Activated naive CD8-positive, alpha-beta T cell treated with anti-CD3 and anti-CD28 coated beads for 36 hours (primary cell): ENCODE measurements around the gene LACTBL1. TPM values are rescaled to one million over a fixed set of nuclear protein-coding genes. Genes with fewer than 3 reads are reported as not detected.

Source experiments
- DNase-seq: peaks from one replicate; pipeline ENCODE4 v3.0.0; 2021
- H3K27ac Mint-ChIP-seq: one replicate; pipeline ENCODE4 v1.8.0; 2022; ENCODE audit warnings: mild to moderate bottlenecking, moderate library complexity, mixed read lengths
- H3K27me3 Mint-ChIP-seq: one replicate; pipeline ENCODE4 v1.8.0; 2022; ENCODE audit warnings: mild to moderate bottlenecking, mixed read lengths
- H3K36me3 Mint-ChIP-seq: one replicate; pipeline ENCODE4 v1.8.0; 2021; ENCODE audit warnings: mild to moderate bottlenecking, mixed read lengths
- H3K4me1 Mint-ChIP-seq: one replicate; pipeline ENCODE4 v1.8.0; 2021; ENCODE audit warnings: mixed read lengths
- H3K4me3 Mint-ChIP-seq: one replicate; pipeline ENCODE4 v1.8.0; 2022; ENCODE audit warnings: mild to moderate bottlenecking, moderate library complexity, mixed read lengths
- H3K9me3 Mint-ChIP-seq: one replicate; pipeline ENCODE4 v1.8.0; 2022; ENCODE audit warnings: mixed read lengths
- total RNA-seq, 2 experiments: library from RNA; stranded (reverse); gene quantifications; one replicate each; pipeline ENCODE4 v1.2.3, GENCODE V29; 2021

The LACTBL1 gene
- total RNA-seq, 2 experiments from 2014 or later: not detected

DNA sequence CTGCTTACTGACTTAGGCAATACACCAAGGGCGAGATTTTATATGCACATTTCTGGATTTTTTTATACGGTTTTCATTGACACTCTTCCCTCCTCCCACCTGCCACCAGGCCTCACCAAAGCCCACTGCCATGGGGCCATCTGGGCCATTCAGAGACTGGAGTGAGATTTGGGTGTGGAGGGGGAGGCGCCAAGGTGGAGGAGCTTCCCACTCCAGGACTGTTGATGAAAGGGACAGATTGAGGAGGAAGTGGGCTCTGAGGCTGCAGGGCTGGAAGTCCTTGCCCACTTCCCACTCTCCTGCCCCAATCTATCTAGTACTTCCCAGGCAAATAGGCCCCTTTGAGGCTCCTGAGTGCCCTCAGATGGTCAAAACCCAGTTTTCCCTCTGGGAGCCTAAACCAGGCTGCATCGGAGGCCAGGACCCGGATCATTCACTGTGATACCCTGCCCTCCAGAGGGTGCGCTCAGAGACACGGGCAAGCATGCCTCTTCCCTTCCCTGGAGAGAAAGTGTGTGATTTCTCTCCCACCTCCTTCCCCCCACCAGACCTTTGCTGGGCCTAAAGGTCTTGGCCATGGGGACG is 57.9 kb downstream of the LACTBL1 start:
- Mint-ChIP-seq H3K27ac (no peak overlapping the region), H3K4me3 (no peak overlapping the region), H3K27me3 (peaks cover 7% of the 10 kb centered on the region), H3K4me1 (no peaks in the 10 kb centered on the region), H3K36me3 (no peaks in the 10 kb centered on the region), H3K9me3 (no peaks in the 10 kb centered on the region)
- no peak for DNase-seq

DNA sequence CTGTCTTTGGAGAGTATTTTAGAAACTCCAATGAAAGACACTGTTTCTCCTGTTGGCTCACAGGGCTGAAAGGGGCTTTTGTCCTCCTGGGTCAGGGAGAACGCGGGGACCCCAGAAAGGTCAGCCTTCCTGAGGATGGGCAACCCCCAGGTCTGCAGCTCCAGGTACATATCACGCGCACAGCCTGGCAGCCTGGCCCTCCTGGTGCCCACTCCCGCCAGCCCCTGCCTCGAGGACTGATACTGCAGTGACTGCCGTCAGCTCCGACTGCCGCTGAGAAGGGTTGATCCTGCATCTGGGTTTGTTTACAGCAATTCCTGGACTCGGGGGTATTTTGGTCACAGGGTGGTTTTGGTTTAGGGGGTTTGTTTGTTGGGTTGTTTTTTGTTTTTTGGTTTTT is 58.5 kb downstream of the LACTBL1 start:
- DNase-seq: no peak

DNA sequence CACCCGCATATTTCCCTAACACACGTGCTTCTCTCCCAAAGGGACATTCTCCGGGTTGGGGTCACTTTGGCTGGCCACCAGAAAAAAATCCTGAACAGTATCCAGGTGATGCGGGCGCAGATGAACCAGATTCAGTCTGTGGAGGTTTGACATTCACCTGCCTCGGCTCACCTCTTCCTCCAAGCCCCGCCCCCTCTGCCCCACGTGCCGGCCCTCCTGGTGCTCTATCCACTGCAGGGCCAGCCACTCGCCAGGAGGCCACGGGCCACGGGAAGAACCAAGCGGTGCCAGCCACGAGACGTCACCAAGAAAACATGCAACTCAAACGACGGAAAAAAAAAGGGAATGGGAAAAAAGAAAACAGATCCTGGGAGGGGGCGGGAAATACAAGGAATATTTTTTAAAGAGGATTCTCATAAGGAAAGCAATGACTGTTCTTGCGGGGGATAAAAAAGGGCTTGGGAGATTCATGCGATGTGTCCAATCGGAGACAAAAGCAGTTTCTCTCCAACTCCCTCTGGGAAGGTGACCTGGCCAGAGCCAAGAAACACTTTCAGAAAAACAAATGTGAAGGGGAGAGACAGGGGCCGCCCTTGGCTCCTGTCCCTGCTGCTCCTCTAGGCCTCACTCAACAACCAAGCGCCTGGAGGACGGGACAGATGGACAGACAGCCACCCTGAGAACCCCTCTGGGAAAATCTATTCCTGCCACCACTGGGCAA is 59.1 kb downstream of the LACTBL1 start:
- no peak overlapping the region for H3K27ac Mint-ChIP-seq
- no peak for DNase-seq
- H3K27me3 Mint-ChIP-seq: peaks cover 7% of the 10 kb centered on the region
- H3K36me3 Mint-ChIP-seq: no peaks in the 10 kb centered on the region
- H3K9me3 Mint-ChIP-seq: no peaks in the 10 kb centered on the region
- no peak overlapping the region for H3K4me3 Mint-ChIP-seq
- no peaks in the 10 kb centered on the region for H3K4me1 Mint-ChIP-seq

More for the DNA sequence above, 58.5 kb downstream of the LACTBL1 start:
- Mint-ChIP-seq H3K4me1 (no peaks in the 10 kb centered on the region), H3K36me3 (no peaks in the 10 kb centered on the region), H3K27me3 (peaks cover 7% of the 10 kb centered on the region), H3K4me3 (no peak overlapping the region), H3K9me3 (no peaks in the 10 kb centered on the region), H3K27ac (no peak overlapping the region)

DNA sequence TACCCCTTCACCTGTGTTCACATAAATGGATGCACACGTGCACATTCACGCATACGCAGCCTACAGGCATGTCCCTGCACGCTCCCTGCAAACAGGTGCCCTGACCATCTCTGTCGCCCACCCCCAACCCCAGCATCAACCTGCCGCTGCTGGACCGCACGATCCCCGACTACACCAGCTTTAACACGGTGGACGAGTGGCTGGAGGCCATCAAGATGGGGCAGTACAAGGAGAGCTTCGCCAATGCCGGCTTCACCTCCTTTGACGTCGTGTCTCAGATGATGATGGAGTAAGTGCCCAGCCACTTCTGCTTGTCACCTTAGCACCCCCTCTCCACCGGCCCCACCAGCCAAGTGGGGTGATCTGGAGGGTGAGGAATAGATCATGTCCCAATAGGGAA is 60.4 kb downstream of the LACTBL1 start:
- H3K36me3 Mint-ChIP-seq: no peaks in the 10 kb centered on the region
- H3K4me1 Mint-ChIP-seq: no peaks in the 10 kb centered on the region
- no peaks in the 10 kb centered on the region for H3K9me3 Mint-ChIP-seq
- no peak overlapping the region for H3K4me3 Mint-ChIP-seq
- peaks cover 7% of the 10 kb centered on the region for H3K27me3 Mint-ChIP-seq
- DNase-seq: no peak
- H3K27ac Mint-ChIP-seq: no peak overlapping the region

DNA sequence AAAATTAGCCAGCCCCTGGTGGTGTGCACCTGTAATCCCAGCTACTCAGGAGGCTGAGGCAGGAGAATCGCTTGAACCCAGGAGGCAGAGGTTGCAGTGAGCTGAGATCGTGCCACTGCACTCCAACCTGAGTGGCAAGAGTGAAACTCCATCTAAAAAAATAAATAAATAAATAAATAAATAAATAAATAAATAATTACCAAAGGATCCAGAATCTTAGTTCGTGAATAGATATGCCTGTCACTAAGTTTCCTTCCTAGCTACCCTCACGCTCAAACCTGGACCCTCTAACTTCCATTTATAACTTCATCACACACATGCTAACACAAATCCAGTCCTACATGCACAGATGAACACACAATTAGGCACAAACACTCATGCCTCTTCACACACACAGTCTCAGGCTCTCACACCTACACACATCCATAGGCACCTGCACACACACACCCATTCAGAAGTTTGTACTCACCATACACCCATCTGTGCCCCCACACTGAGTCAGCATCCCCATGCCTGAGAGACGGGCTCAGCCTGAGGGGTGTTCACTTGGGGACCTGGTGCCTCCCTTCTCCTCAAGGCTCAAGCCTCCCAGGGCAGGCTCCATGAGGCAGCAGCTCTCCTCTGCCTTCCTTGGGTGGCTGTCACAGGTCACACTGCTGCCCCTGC is 61.5 kb downstream of the LACTBL1 start:
- Mint-ChIP-seq H3K27ac (no peak overlapping the region), H3K36me3 (no peaks in the 10 kb centered on the region), H3K4me1 (no peaks in the 10 kb centered on the region), H3K4me3 (no peak overlapping the region), H3K27me3 (peaks cover 7% of the 10 kb centered on the region), H3K9me3 (no peaks in the 10 kb centered on the region)
- no peak for DNase-seq

DNA sequence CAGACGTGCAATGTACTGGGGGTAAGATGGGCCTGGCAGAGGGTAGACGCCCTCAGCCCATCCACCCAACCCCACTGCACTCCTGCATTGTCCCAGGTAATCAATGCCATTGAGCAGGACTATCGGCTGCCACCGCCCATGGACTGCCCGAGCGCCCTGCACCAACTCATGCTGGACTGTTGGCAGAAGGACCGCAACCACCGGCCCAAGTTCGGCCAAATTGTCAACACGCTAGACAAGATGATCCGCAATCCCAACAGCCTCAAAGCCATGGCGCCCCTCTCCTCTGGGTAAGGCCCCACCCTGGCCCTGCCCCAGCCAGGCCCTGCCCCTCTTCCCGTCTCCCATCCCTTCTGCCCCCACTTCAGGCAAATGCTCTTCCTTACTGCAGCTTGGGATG is 62.4 kb downstream of the LACTBL1 start:
- Mint-ChIP-seq H3K4me1 (no peaks in the 10 kb centered on the region), H3K27ac (no peak overlapping the region), H3K9me3 (no peaks in the 10 kb centered on the region), H3K36me3 (no peaks in the 10 kb centered on the region), H3K27me3 (peaks cover 1% of the 10 kb centered on the region), H3K4me3 (no peak overlapping the region)
- peak; percentile 2 for DNase-seq

DNA sequence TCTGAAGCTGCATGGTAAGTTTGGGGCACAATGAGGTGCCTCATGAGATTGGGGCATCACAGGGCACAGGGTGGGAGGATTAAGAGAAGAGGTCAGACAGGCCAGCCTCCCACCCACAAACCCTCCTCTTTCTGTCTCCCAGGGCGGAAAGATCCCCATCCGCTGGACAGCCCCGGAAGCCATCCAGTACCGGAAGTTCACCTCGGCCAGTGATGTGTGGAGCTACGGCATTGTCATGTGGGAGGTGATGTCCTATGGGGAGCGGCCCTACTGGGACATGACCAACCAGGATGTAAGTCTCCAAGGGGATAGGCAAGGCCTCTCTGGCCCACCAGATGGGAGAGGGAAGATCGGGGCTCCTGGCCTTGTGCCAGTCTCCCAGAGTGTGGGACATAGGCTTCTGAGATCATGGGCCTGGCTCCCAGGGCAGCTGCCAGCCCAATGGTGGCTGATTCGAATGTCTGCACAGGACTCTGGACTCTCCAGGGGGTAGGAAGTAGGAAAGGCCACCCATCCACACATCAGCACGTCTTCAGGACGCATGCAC is 63.7 kb downstream of the LACTBL1 start:
- no peaks in the 10 kb centered on the region for H3K9me3 Mint-ChIP-seq
- no peaks in the 10 kb centered on the region for H3K27me3 Mint-ChIP-seq
- H3K36me3 Mint-ChIP-seq: no peaks in the 10 kb centered on the region
- H3K4me1 Mint-ChIP-seq: no peaks in the 10 kb centered on the region
- H3K27ac Mint-ChIP-seq: no peak overlapping the region
- H3K4me3 Mint-ChIP-seq: no peak overlapping the region
- DNase-seq: no peak

DNA sequence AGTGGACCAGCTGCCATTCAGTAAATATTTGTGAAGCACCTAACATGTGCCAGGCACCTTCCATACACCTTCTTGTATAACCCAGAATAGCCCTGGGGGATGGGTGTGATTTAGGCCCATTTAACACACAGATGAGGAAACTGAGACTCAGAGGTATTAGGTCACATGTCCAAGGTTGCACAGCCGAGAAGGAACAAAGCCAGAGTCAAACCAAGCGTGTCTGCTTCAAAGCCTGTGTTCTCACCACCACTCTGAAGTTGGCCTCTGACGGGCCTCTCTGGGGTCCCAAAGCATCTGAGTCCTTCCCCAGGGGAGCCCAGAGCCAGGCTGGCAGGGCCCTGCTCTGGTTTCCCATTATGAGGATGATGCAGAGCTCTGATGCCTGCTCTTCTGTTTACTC is 65.1 kb downstream of the LACTBL1 start:
- Mint-ChIP-seq H3K36me3 (no peaks in the 10 kb centered on the region), H3K9me3 (no peaks in the 10 kb centered on the region), H3K27me3 (peaks cover 4% of the 10 kb centered on the region), H3K4me3 (no peak overlapping the region), H3K27ac (no peak overlapping the region), H3K4me1 (no peaks in the 10 kb centered on the region)
- no peak for DNase-seq

DNA sequence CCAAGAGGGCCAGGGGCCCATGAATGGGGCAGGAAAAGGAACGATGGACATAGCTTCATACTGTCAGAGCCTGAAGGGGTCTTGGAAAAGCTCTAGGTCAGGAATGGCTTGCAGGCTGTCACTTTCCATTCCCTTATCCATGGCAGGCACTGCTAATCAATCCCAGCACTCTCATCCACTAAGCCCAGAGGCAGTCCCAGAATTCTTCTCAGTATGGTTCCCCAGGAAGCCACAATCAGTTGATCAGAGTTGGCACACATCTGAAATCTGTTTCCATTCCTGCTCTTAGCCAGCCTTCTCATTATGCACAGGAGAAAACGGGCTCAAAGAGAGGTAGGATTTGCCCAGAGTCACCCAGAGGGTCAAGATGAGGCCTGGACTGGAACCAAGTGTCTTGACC is 65.7 kb downstream of the LACTBL1 start:
- peaks cover 4% of the 10 kb centered on the region for H3K27me3 Mint-ChIP-seq
- DNase-seq: no peak
- no peaks in the 10 kb centered on the region for H3K9me3 Mint-ChIP-seq
- no peak overlapping the region for H3K4me3 Mint-ChIP-seq
- H3K4me1 Mint-ChIP-seq: no peaks in the 10 kb centered on the region
- no peaks in the 10 kb centered on the region for H3K36me3 Mint-ChIP-seq
- no peak overlapping the region for H3K27ac Mint-ChIP-seq

DNA sequence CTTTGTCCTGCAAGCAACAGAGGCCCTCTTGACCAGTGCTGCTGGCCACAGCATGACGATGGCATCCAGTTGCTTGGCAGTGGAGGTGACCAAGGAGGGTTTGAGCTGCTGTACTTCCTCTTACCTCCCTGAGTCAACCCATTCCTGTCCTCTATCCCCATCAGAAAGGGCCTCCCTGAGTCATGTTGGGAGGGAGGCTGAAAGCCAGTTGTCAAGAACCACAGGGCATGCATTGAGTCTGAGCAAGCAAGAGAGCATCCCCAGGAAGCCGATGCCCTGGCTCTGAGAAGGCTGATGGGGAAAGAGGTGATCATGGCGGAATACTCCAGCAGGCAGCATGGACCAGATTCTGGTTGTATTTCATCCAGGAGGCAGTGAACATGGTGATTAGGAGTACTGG is 69.6 kb downstream of the LACTBL1 start:
- no peak for DNase-seq
- Mint-ChIP-seq H3K4me1 (no peaks in the 10 kb centered on the region), H3K9me3 (no peaks in the 10 kb centered on the region), H3K27me3 (peaks cover 4% of the 10 kb centered on the region), H3K36me3 (no peaks in the 10 kb centered on the region), H3K27ac (no peak overlapping the region), H3K4me3 (no peak overlapping the region)

Other genes with a start within 250 kb of the LACTBL1 start
- not detected for gene TEX46, start 43.0 kb upstream of the LACTBL1 start, total RNA-seq
- 10 to 100 TPM; 79.1 to 81.6 TPM for gene KDM1A, start 46.6 kb upstream of the LACTBL1 start, total RNA-seq
- gene LUZP1, start 196.0 kb upstream of the LACTBL1 start, total RNA-seq: 10 to 100 TPM; 18.4 to 20.1 TPM
- gene HTR1D, start 244.6 kb upstream of the LACTBL1 start, total RNA-seq: not detected